CD8-positive, alpha-beta memory T cell (primary cell): ENCODE data around the gene TAB2. TPM values are rescaled to one million over a fixed set of nuclear protein-coding genes. Genes with fewer than 3 reads are reported as not detected.
A peak's percentile ranks its signal among the peaks of the same experiment; 100 is the strongest.

Source experiments
- CTCF ChIA-PET: fragments of 350-600 bp; sonication (Branson Sonifier 250); formaldehyde crosslinking; loops from one replicate; lab custom pipeline; 2021; ENCODE audit warnings: antibody characterized with exemption; lab: Charles Lee
- POLR2A ChIA-PET: fragments of 350-600 bp; sonication (Branson Sonifier 250); formaldehyde crosslinking; loops from one replicate; lab custom pipeline; 2021; ENCODE audit warnings: antibody characterized with exemption; lab: Charles Lee
- DNase-seq, 5 donors: peaks; one replicate each; pipeline versions ENCODE4 v3.0.0 to v3.0.0-alpha.2; 2020 to 2022; ENCODE audit warnings: mixed read lengths in 1 of 5
- H3K27ac ChIP-seq: one replicate; pipeline ENCODE4 v1.7.0; 2013; ENCODE audit warnings: low read depth, mild to moderate bottlenecking, low read length, moderate library complexity
- H3K27me3 ChIP-seq: 2 replicates; pipeline ENCODE4 v1.7.0; 2013; ENCODE audit warnings: low read length, mild to moderate bottlenecking; ENCODE audit not compliant: insufficient read depth, poor library complexity, severe bottlenecking
- H3K36me3 ChIP-seq: 2 replicates; pipeline ENCODE4 v1.7.0; 2013; ENCODE audit warnings: mild to moderate bottlenecking, low read length, moderate library complexity; ENCODE audit not compliant: insufficient read depth
- H3K4me1 ChIP-seq: 2 replicates; pipeline ENCODE4 v1.7.0; 2013; ENCODE audit warnings: mild to moderate bottlenecking, low read length, moderate library complexity; ENCODE audit not compliant: insufficient read depth
- H3K4me3 ChIP-seq: 2 replicates; pipeline ENCODE4 v1.7.0; 2013; ENCODE audit warnings: mild to moderate bottlenecking, low read length
- H3K9me3 ChIP-seq: 2 replicates; pipeline ENCODE4 v1.7.0; 2013; ENCODE audit warnings: mild to moderate bottlenecking, low read length
- H3K27ac Mint-ChIP-seq, 8 donors: one replicate each; pipeline ENCODE4 v1.8.0; 2020 to 2021; ENCODE audit warnings: mixed read lengths in 8 of 8, mild to moderate bottlenecking in 6 of 8, inconsistent platforms in 3 of 8, moderate library complexity in 3 of 8
- H3K27me3 Mint-ChIP-seq, 2 donors: one replicate each; pipeline ENCODE4 v1.8.0; 2020 to 2021; ENCODE audit warnings: mixed read lengths in 2 of 2, mild to moderate bottlenecking in 1 of 2, moderate library complexity in 1 of 2
- H3K36me3 Mint-ChIP-seq, 3 donors: one replicate each; pipeline ENCODE4 v1.8.0; 2020 to 2021; ENCODE audit warnings: mixed read lengths in 3 of 3, inconsistent platforms in 1 of 3, mild to moderate bottlenecking in 1 of 3
- H3K4me1 Mint-ChIP-seq, 3 donors: one replicate each; pipeline ENCODE4 v1.8.0; 2020 to 2021; ENCODE audit warnings: mixed read lengths in 3 of 3, inconsistent platforms in 1 of 3, mild to moderate bottlenecking in 1 of 3
- H3K4me3 Mint-ChIP-seq, 7 donors: one replicate each; pipeline ENCODE4 v1.8.0; 2020 to 2021; ENCODE audit warnings: mixed read lengths in 7 of 7, mild to moderate bottlenecking in 6 of 7, moderate library complexity in 4 of 7, inconsistent platforms in 2 of 7
- H3K9me3 Mint-ChIP-seq, 5 donors: one replicate each; pipeline ENCODE4 v1.8.0; 2020 to 2022; ENCODE audit warnings: mixed read lengths in 5 of 5, mild to moderate bottlenecking in 3 of 5, moderate library complexity in 2 of 5, inconsistent platforms in 1 of 5
- polyA plus RNA-seq: library from polyadenylated mRNA; unstranded; fragments of 300-500 nt; fragmentation: Illumina TruSeq; gene quantifications from one replicate; pipeline ENCODE4 v1.2.3, GENCODE V29; 2021
- total RNA-seq, 2 experiments: library from RNA; stranded (reverse); gene quantifications; one replicate each; pipeline ENCODE4 v1.2.3, GENCODE V29; 2021

Gene TAB2
- total and polyA plus RNA-seq, 3 experiments from 2014 or later, result 16.6 to 109 (median 103) TPM

DNA sequence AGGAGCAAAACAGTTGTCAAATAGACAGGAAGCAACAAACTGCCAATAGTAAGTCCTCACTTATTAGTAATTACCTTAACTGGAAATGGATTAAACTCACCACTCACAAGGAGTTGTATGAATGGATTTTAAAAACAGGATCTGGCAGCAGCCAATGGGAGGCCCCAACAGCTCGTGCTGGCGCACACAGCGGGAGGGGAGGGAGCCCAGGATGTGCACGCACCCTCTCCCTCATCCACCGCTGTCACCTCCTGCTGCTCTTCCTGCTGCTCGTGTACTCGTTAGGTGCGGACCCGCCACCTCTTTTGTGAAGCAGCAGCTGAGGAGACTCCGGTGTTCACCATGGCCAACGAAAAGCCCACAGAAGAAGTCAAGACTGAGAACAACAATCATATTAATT, 82.5 kb downstream of the TAB2 start, which contains the start of gene SUMO4:
Gene SUMO4, plus strand, starts transcription at position 213 of the 400 bp plus-strand sequence. Its CDS starts 130 bp downstream, at position 343.
- CTCF ChIA-PET, result no interaction called here
- Histone ChIP-seq H3K4me3 (no peak within 1 kb of the TSS), H3K4me1 (no peaks in the 10 kb centered on the region), H3K36me3 (peaks cover 23% of the 10 kb centered on the region), H3K27me3 (no peaks in the 10 kb centered on the region), H3K9me3 (no peaks in the 10 kb centered on the region), H3K27ac (no peak within 1 kb of the TSS)
- no peak for DNase-seq
- Mint-ChIP-seq H3K27ac (peak within 1 kb of the TSS in 3 of 8 donors; percentile 17 to 63 (median 32)), H3K36me3 (peaks cover 23 to 78% (median 32%) of the 10 kb centered on the region in 3 donors), H3K27me3 (no peaks in the 10 kb centered on the region), H3K4me1 (peaks cover 18 to 30% (median 21%) of the 10 kb centered on the region in 3 donors), H3K9me3 (no peaks in the 10 kb centered on the region), H3K4me3 (no peak within 1 kb of the TSS)
- POLR2A ChIA-PET, result no interaction called here

DNA sequence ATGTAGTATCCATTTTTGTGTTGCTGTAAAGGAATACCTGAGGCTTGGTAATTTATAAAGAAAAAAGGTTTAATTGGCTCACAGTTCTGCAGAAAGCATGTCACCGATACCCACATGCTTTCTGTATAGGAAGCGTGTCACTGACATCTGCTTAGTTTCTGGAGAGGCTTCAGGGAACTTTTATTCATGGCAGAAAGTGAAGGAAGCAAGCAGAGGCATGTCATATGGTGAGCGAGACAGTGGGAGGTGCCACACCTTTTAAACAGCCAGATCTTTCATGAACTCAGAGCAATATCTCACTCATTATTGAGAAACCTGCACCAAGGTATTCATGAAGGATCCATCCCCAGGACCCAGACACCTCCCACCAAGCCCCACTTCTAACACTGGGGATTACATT, 86.0 kb downstream of the TAB2 start:
- H3K9me3 ChIP-seq, result no peaks in the 10 kb centered on the region
- Mint-ChIP-seq H3K4me3 (no peak overlapping the region), H3K27me3 (no peaks in the 10 kb centered on the region), H3K27ac (peak overlapping the region in 4 of 8 donors; percentile 37 to 81 (median 70)), H3K36me3 (peaks cover 20 to 76% (median 31%) of the 10 kb centered on the region in 3 donors), H3K4me1 (peaks cover 6 to 11% (median 7%) of the 10 kb centered on the region in 3 donors), H3K9me3 (no peaks in the 10 kb centered on the region)
- no peak overlapping the region for H3K27ac ChIP-seq
- ChIA-PET POLR2A (no interaction called here), CTCF (no interaction called here)
- no peak overlapping the region for H3K4me3 ChIP-seq
- H3K27me3 ChIP-seq, result no peaks in the 10 kb centered on the region
- DNase-seq, result no peak
- H3K4me1 ChIP-seq, result no peaks in the 10 kb centered on the region
- H3K36me3 ChIP-seq, result peaks cover 19% of the 10 kb centered on the region

DNA sequence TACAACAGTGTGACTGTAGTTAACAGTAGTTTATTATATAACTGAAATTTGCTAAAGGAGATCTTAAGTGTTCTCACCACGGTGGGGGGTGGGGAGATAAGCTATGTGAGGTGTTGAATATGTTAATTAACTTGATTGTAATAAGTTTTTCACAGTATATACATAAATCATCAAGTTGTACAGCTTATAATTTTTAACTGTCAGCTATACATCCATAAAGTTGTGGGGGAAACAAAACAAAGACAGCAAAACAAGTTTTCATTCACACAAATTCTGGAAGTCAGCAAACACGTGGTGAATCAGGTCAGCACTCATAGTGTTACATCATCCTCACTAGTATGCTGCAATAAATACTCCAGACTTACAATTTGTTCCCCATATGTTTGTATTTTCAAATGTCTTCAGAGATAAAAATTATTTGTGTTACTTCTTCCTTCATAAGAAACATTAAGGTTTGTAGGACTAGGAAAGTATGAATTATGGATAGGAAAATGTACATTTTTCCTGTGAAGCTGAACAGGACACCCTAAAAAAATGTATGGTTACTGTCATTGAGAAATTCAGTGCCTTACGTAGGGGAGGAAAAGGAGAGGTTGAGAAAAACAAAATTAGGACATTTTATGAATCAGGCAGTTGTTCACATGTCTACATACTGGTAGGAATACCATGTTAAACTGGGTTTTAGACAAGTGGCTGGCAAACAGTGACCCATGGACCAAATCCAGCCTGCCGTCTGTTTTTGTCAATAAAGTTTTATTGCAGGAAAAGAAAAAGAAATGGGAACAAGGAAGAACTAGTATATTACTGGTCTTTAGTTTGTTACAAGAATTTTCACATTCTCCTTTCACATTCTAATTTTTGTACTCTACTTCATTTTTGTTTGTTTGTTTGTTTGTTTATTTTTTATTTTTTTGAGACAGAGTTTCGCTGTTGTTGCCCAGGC, 88.6 kb downstream of the TAB2 start:
- Histone ChIP-seq H3K36me3 (peaks cover 13% of the 10 kb centered on the region), H3K4me3 (no peak overlapping the region), H3K27ac (no peak overlapping the region), H3K9me3 (no peaks in the 10 kb centered on the region), H3K4me1 (no peaks in the 10 kb centered on the region), H3K27me3 (no peaks in the 10 kb centered on the region)
- no peak for DNase-seq
- CTCF ChIA-PET, result interaction anchor here (0.9 kb wide), 1 partner anchor 324 kb away, joined by 3 read pairs; no protein-coding TSS in a partner anchor
- H3K36me3 Mint-ChIP-seq, result peaks cover 9 to 78% (median 22%) of the 10 kb centered on the region in 3 donors
- H3K4me1 Mint-ChIP-seq, result peaks cover 6 to 21% (median 7%) of the 10 kb centered on the region in 3 donors
- H3K9me3 Mint-ChIP-seq, result no peaks in the 10 kb centered on the region
- POLR2A ChIA-PET, result no interaction called here
- peak overlapping the region in 5 of 8 donors; percentile 29 to 87 (median 45) for H3K27ac Mint-ChIP-seq
- no peak overlapping the region for H3K4me3 Mint-ChIP-seq
- H3K27me3 Mint-ChIP-seq, result no peaks in the 10 kb centered on the region

DNA sequence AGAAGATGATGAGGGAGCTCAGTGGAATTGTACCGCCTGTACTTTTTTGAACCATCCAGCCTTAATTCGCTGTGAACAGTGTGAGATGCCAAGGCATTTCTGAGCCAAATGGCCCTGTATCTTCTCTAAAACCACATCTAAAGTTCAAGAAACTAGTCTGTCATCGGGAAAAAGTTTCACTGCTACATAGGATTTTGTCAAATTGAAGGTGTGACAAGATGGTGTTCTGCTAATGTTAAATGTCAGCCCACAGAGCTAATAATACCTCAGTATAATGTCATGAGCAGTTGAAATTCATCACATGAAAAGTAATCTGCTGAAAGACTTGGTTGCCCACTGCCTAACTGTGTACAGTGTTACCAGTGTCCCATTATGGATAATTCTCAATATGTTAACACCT, 92.1 kb downstream of the TAB2 start:
- ChIA-PET POLR2A (no interaction called here), CTCF (interaction anchor here (1.0 to 1.5 kb wide), 3 partner anchors 11 to 22 kb away, joined by 3 to 4 read pairs (median 4); no protein-coding TSS in a partner anchor)
- Mint-ChIP-seq H3K36me3 (peaks cover 0 to 60% (median 10%) of the 10 kb centered on the region in 3 donors), H3K9me3 (no peaks in the 10 kb centered on the region), H3K4me1 (peaks cover 0 to 18% (median 9%) of the 10 kb centered on the region in 3 donors), H3K27me3 (no peaks in the 10 kb centered on the region), H3K27ac (peak overlapping the region in 2 of 8 donors; percentile 21 to 32), H3K4me3 (no peak overlapping the region)
- Histone ChIP-seq H3K27me3 (no peaks in the 10 kb centered on the region), H3K36me3 (peaks cover 13% of the 10 kb centered on the region), H3K4me1 (no peaks in the 10 kb centered on the region), H3K27ac (no peak overlapping the region), H3K9me3 (no peaks in the 10 kb centered on the region), H3K4me3 (no peak overlapping the region)
- no peak for DNase-seq

DNA sequence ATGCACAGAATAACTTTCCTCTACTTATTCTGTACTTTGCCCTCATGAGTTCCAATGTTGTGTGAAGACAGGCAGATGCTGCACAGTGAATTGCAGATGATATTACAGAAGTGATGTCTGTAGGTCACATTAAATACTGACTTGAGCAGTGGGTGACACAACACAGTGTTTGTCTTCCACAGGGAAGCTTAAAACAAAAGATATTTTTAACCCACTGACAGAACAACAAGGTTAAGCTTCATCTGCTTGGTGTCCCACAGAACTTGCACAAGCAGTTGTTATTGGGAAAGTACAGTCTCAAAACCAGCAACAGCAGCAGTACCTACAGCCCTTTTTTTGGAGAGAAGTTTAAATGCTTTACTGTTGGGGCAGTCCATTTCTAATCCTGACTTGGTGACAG, 93.0 kb downstream of the TAB2 start:
- H3K9me3 ChIP-seq, result no peaks in the 10 kb centered on the region
- no peaks in the 10 kb centered on the region for H3K27me3 Mint-ChIP-seq
- CTCF ChIA-PET, result interaction anchor here (1.0 to 1.5 kb wide), 2 partner anchors 10 to 21 kb away, joined by 3 to 4 read pairs; no protein-coding TSS in a partner anchor
- no peaks in the 10 kb centered on the region for H3K27me3 ChIP-seq
- H3K27ac Mint-ChIP-seq, result peak overlapping the region in 5 of 8 donors; percentile 5 to 51 (median 26)
- no peak overlapping the region for H3K4me3 ChIP-seq
- H3K4me3 Mint-ChIP-seq, result no peak overlapping the region
- POLR2A ChIA-PET, result no interaction called here
- H3K4me1 ChIP-seq, result no peaks in the 10 kb centered on the region
- H3K9me3 Mint-ChIP-seq, result no peaks in the 10 kb centered on the region
- peaks cover 0 to 53% (median 6%) of the 10 kb centered on the region in 3 donors for H3K36me3 Mint-ChIP-seq
- H3K36me3 ChIP-seq, result peaks cover 13% of the 10 kb centered on the region
- DNase-seq, result no peak
- H3K27ac ChIP-seq, result no peak overlapping the region
- peaks cover under 1 to 19% (median 3%) of the 10 kb centered on the region in 3 donors for H3K4me1 Mint-ChIP-seq

DNA sequence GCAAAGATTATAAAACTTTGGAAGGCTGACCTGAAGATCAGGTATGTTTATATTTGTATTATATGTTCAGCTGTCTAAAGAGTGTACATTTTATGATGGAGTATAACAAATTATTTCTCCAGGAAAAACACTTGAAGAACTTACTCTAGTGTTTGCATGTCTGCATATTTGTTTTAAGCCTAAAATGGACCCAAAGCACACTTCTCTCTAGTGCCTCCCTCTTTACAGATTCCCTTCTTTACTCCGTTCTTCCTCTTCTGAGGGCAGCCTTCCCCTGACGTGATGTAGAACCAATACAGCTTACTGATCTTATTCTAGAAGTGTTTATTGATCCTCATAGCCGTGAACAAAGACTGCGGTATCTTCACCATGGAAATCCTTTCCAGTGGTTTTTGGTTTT, 96.5 kb downstream of the TAB2 start:
- H3K4me1 Mint-ChIP-seq, result peaks cover 5 to 24% (median 6%) of the 10 kb centered on the region in 3 donors
- Histone ChIP-seq H3K27me3 (no peaks in the 10 kb centered on the region), H3K36me3 (peaks cover 7% of the 10 kb centered on the region), H3K9me3 (no peaks in the 10 kb centered on the region), H3K27ac (no peak overlapping the region), H3K4me1 (no peaks in the 10 kb centered on the region), H3K4me3 (no peak overlapping the region)
- no peak overlapping the region for H3K4me3 Mint-ChIP-seq
- peaks cover 0 to 35% (median 2%) of the 10 kb centered on the region in 3 donors for H3K36me3 Mint-ChIP-seq
- H3K9me3 Mint-ChIP-seq, result peaks cover 0 to 4% (median 0%) of the 10 kb centered on the region in 5 donors
- no peak for DNase-seq
- H3K27ac Mint-ChIP-seq, result peak overlapping the region in 1 of 8 donors; percentile 7
- ChIA-PET POLR2A (interaction anchor here (0.6 kb wide), 1 partner anchor 250 kb away, joined by 4 read pairs; no protein-coding TSS in a partner anchor), CTCF (interaction anchor here (1.1 kb wide), 1 partner anchor 18 kb away, joined by 5 read pairs; no protein-coding TSS in a partner anchor)
- H3K27me3 Mint-ChIP-seq, result no peaks in the 10 kb centered on the region

DNA sequence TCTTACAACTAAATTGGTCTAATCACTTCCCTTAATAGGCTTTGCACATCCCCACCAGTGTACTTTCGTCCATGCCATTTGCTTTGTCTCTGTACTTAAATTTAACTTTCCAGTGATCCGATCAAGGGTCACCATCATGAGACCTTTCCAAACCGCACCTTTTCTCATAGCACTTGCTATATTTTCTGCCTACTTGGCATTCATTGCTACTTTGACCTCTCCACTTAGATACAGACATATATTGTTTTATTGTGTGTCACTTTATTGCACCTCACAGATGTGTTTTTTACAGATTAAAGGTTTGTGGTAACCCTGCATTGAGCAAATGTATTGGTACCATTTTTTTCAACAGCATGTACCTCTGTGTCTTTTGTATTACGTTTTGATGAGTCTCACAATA, 97.3 kb downstream of the TAB2 start:
- Histone ChIP-seq H3K4me1 (no peaks in the 10 kb centered on the region), H3K4me3 (no peak overlapping the region), H3K36me3 (peaks cover 3% of the 10 kb centered on the region), H3K27ac (no peak overlapping the region), H3K27me3 (no peaks in the 10 kb centered on the region), H3K9me3 (no peaks in the 10 kb centered on the region)
- Mint-ChIP-seq H3K36me3 (peaks cover 0 to 28% (median 2%) of the 10 kb centered on the region in 3 donors), H3K4me3 (no peak overlapping the region), H3K4me1 (peaks cover 6 to 24% (median 6%) of the 10 kb centered on the region in 3 donors), H3K27ac (no peak overlapping the region), H3K9me3 (peaks cover 0 to 4% (median 0%) of the 10 kb centered on the region in 5 donors), H3K27me3 (peaks cover 0 to 3% of the 10 kb centered on the region in 2 donors)
- DNase-seq, result no peak
- ChIA-PET POLR2A (no interaction called here), CTCF (no interaction called here)
